Neuronal stem cell (in vitro differentiated cells): ENCODE results near the gene PIK3R4.

Experiments
- DNase-seq: peaks from one replicate; pipeline ENCODE4 v3.0.0-alpha.2; 2013; ENCODE audit warnings: low spot score
- H2AFZ ChIP-seq: one replicate; pipeline ENCODE4 v1.6.1; 2013; ENCODE audit warnings: mild to moderate bottlenecking, low read length, inconsistent platforms
- H2AK5ac ChIP-seq: 2 replicates; pipeline ENCODE4 v1.6.1; 2013; ENCODE audit warnings: low read depth, mild to moderate bottlenecking, inconsistent platforms, low read length, moderate library complexity, mixed read lengths
- H2BK120ac ChIP-seq: 2 replicates; pipeline ENCODE4 v1.6.1; 2013; ENCODE audit warnings: low read depth, mild to moderate bottlenecking, inconsistent platforms, low read length, moderate library complexity, mixed read lengths
- H2BK12ac ChIP-seq: one replicate; pipeline ENCODE4 v1.6.1; 2013; ENCODE audit warnings: low read length, inconsistent platforms
- H2BK15ac ChIP-seq: 2 replicates; pipeline ENCODE4 v1.6.1; 2013; ENCODE audit warnings: mild to moderate bottlenecking, low read length, inconsistent platforms, mixed read lengths
- H2BK5ac ChIP-seq: one replicate; pipeline ENCODE4 v1.6.1; 2013; ENCODE audit warnings: inconsistent platforms, mild to moderate bottlenecking, low read length, moderate library complexity
- H3K14ac ChIP-seq: one replicate; pipeline ENCODE4 v1.6.1; 2013; ENCODE audit warnings: low read length, inconsistent platforms
- H3K18ac ChIP-seq: 2 replicates; pipeline ENCODE4 v1.6.1; 2013; ENCODE audit warnings: low read length, inconsistent platforms
- H3K23ac ChIP-seq: 2 replicates; pipeline ENCODE4 v1.6.1; 2013; ENCODE audit warnings: low read depth, mild to moderate bottlenecking, mixed read lengths, low read length, inconsistent platforms; ENCODE audit not compliant: poor library complexity
- H3K27ac ChIP-seq: replicated peaks from 3 replicates; pipeline ENCODE4 v1.5.1; 2013; ENCODE audit warnings: low read length, inconsistent platforms
- H3K27me3 ChIP-seq, 3 experiments: 2 replicates each; pipeline ENCODE4 v1.6.1; 2013; ENCODE audit warnings: low read length in 3 of 3, mild to moderate bottlenecking in 2 of 3, inconsistent platforms in 1 of 3, low read depth in 1 of 3, mixed read lengths in 1 of 3, moderate library complexity in 1 of 3; ENCODE audit not compliant: control insufficient read depth in 3 of 3, insufficient read depth in 3 of 3
- H3K36me3 ChIP-seq, 2 donors: replicated peaks in 1 of 2; 2 replicates each; pipeline ENCODE4 v1.6.1; 2013; ENCODE audit warnings: low read length in 2 of 2; ENCODE audit not compliant: control insufficient read depth in 2 of 2, insufficient read depth in 2 of 2
- H3K4ac ChIP-seq: 2 replicates; pipeline ENCODE4 v1.6.1; 2013; ENCODE audit warnings: inconsistent platforms, mild to moderate bottlenecking, low read length, moderate library complexity
- H3K4me1 ChIP-seq, 2 donors: 1 replicate in 1 of 2; 2 replicates in 1 of 2; pipeline ENCODE4 v1.6.1; 2013; ENCODE audit warnings: low read length in 2 of 2, low read depth in 1 of 2; ENCODE audit not compliant: control insufficient read depth in 2 of 2, insufficient read depth in 1 of 2
- H3K4me2 ChIP-seq: one replicate; pipeline ENCODE4 v1.6.1; 2013; ENCODE audit warnings: mild to moderate bottlenecking, low read length, inconsistent platforms; ENCODE audit not compliant: insufficient read depth, poor library complexity, severe bottlenecking
- H3K4me3 ChIP-seq, 2 donors: 2 replicates each; pipeline ENCODE4 v1.5.1; 2013; ENCODE audit warnings: low read length in 2 of 2, mild to moderate bottlenecking in 2 of 2, inconsistent platforms in 1 of 2, moderate library complexity in 1 of 2
- H3K79me1 ChIP-seq: one replicate; pipeline ENCODE4 v1.6.1; 2013; ENCODE audit warnings: low read depth, mild to moderate bottlenecking, inconsistent platforms, low read length, moderate library complexity
- H3K9ac ChIP-seq: one replicate; pipeline ENCODE4 v1.6.1; 2013; ENCODE audit warnings: mild to moderate bottlenecking, low read depth, low read length, inconsistent platforms; ENCODE audit not compliant: poor library complexity
- H3K9me3 ChIP-seq, 2 donors: replicated peaks in 1 of 2; 2 replicates each; pipeline versions ENCODE3 to v1.6.1; 2013; ENCODE audit warnings: low read length in 2 of 2, mild to moderate bottlenecking in 2 of 2, inconsistent platforms in 1 of 2, low read depth in 1 of 2, mixed read lengths in 1 of 2, moderate library complexity in 1 of 2; ENCODE audit not compliant: control insufficient read depth in 2 of 2, insufficient read depth in 1 of 2
- H4K8ac ChIP-seq: one replicate; pipeline ENCODE4 v1.6.1; 2013; ENCODE audit warnings: low read depth, mild to moderate bottlenecking, inconsistent platforms, low read length, moderate library complexity
- H4K91ac ChIP-seq: one replicate; pipeline ENCODE4 v1.6.1; 2013; ENCODE audit warnings: low read length, low read depth, mild to moderate bottlenecking, inconsistent platforms; ENCODE audit not compliant: poor library complexity
- WGBS, 2 donors: extraction: QIAGEN DNeasy Blood & Tissue Kit; methylation state at CpG; one replicate each; pipeline ENCODE4 v1.1.7; 2013; ENCODE audit warnings: missing lambda C conversion rate in 2 of 2, mixed read lengths in 1 of 2; ENCODE audit not compliant: insufficient read length in 2 of 2, insufficient replicate concordance in 1 of 2; ENCODE audit errors: extremely low coverage in 2 of 2; 5-methylcytosine and 5-hydroxymethylcytosine counted together

The PIK3R4 gene

GRCh38 chr3:130729154-130729553, 17.5 kb downstream of the PIK3R4 start:
- Histone ChIP-seq H2BK120ac (no peak overlapping the region), H3K27ac (no peak overlapping the region)
- no peak for DNase-seq

GRCh38 chr3:130728037-130728436, 18.6 kb downstream of the PIK3R4 start:
- no CpG with 5 or more reads among the region's 2 CpGs for WGBS, 2 donors
- Histone ChIP-seq H3K9me3 (no peaks in the 10 kb centered on the region), H2BK12ac (no peak overlapping the region), H4K91ac (no peak overlapping the region), H3K18ac (no peak overlapping the region), H3K4me1 (no peaks in the 10 kb centered on the region), H3K79me1 (no peaks in the 10 kb centered on the region), H2BK5ac (no peak overlapping the region), H4K8ac (no peak overlapping the region), H3K27ac (no peak overlapping the region), H2BK120ac (no peak overlapping the region), H3K14ac (no peak overlapping the region), H2BK15ac (no peak overlapping the region), H2AK5ac (no peak overlapping the region), H3K23ac (no peak overlapping the region), H3K27me3 (no peaks in the 10 kb centered on the region), H3K9ac (no peak overlapping the region), H3K36me3 (peaks cover 2 to 66% of the 10 kb centered on the region in 2 donors), H3K4ac (no peak overlapping the region), H3K4me3 (no peak overlapping the region), H3K4me2 (no peak overlapping the region), H2AFZ (no peak overlapping the region)
- DNase-seq, result no peak

More at GRCh38 chr3:130729154-130729553, 17.5 kb downstream of the PIK3R4 start:
- Histone ChIP-seq H3K23ac (no peak overlapping the region), H3K14ac (no peak overlapping the region), H3K18ac (no peak overlapping the region), H2AK5ac (no peak overlapping the region), H3K79me1 (no peaks in the 10 kb centered on the region), H3K4me1 (no peaks in the 10 kb centered on the region), H2BK12ac (no peak overlapping the region), H3K27me3 (no peaks in the 10 kb centered on the region), H3K4ac (no peak overlapping the region), H3K9me3 (no peaks in the 10 kb centered on the region), H3K36me3 (peaks cover 6 to 68% of the 10 kb centered on the region in 2 donors), H3K4me2 (no peak overlapping the region), H3K9ac (no peak overlapping the region), H4K91ac (no peak overlapping the region), H4K8ac (no peak overlapping the region), H2BK15ac (no peak overlapping the region), H2AFZ (no peak overlapping the region), H2BK5ac (no peak overlapping the region), H3K4me3 (no peak overlapping the region)
- WGBS, 2 donors, result no CpG with 5 or more reads among the region's 2 CpGs

DNA sequence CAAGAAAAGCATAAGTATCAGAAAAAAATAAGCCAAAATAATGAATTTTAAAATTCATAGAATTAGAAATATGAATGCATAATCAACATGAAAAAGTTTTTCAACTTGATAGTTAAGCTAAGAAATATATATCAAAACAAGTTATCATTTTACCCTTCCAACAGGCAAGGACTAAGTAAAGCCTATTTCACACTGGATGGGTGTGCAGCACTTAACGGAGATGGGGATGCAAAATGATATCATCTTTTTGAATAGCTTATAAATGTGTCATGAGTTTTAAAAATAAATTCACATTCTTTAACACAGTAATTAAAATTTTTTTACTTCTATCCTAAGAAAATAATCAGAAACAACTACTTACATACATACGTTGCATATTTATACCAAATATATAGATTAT, 20.9 kb downstream of the PIK3R4 start:
- Histone ChIP-seq H2BK12ac (no peak overlapping the region), H4K8ac (no peak overlapping the region), H3K18ac (no peak overlapping the region), H3K79me1 (no peaks in the 10 kb centered on the region), H3K27ac (no peak overlapping the region), H3K4me1 (no peaks in the 10 kb centered on the region), H3K36me3 (peaks cover 2 to 62% of the 10 kb centered on the region in 2 donors), H3K4me2 (no peak overlapping the region), H3K4me3 (no peak overlapping the region), H2BK120ac (no peak overlapping the region), H3K23ac (no peak overlapping the region), H3K14ac (no peak overlapping the region), H3K9ac (no peak overlapping the region), H2BK15ac (no peak overlapping the region), H3K27me3 (no peaks in the 10 kb centered on the region), H2AK5ac (no peak overlapping the region), H2BK5ac (no peak overlapping the region), H4K91ac (no peak overlapping the region), H3K4ac (no peak overlapping the region), H2AFZ (no peak overlapping the region), H3K9me3 (no peaks in the 10 kb centered on the region)
- no CpG with 5 or more reads among the region's 2 CpGs for WGBS, 2 donors
- no peak for DNase-seq

DNA sequence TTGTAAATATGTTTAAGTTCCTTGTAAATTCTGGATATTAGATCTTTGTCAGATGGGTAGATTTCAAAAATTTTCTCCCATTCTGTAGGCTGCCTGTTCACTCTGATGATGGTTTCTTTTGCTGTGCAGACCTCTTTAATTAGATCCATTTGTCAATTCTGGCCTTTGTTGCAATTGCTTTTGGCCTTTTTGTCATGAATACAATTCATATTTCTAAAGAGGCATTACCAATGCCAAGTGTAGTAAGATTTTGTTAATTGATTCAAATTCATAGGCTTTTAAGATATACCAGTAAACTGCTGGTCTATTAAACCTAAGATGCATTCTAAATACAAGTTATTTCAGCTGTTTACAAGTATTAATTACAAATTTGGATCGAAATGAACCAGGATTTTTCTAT, 31.0 kb downstream of the PIK3R4 start:
- no peak overlapping the region for H2AFZ ChIP-seq
- peaks cover 3 to 70% of the 10 kb centered on the region in 2 donors for H3K36me3 ChIP-seq
- H2BK5ac ChIP-seq, result no peak overlapping the region
- H4K8ac ChIP-seq, result no peak overlapping the region
- H3K18ac ChIP-seq, result no peak overlapping the region
- no peak overlapping the region for H4K91ac ChIP-seq
- no peaks in the 10 kb centered on the region for H3K27me3 ChIP-seq
- no peaks in the 10 kb centered on the region for H3K79me1 ChIP-seq
- no peak overlapping the region for H3K27ac ChIP-seq
- H3K14ac ChIP-seq, result no peak overlapping the region
- H3K23ac ChIP-seq, result no peak overlapping the region
- no peak overlapping the region for H2BK12ac ChIP-seq
- no peak overlapping the region for H3K4ac ChIP-seq
- no CpG with 5 or more reads among the region's 1 CpG for WGBS, 2 donors
- no peak overlapping the region for H2BK120ac ChIP-seq
- H3K9ac ChIP-seq, result no peak overlapping the region
- H3K4me1 ChIP-seq, result no peaks in the 10 kb centered on the region
- no peak overlapping the region for H3K4me2 ChIP-seq
- H3K9me3 ChIP-seq, result no peaks in the 10 kb centered on the region
- H2BK15ac ChIP-seq, result no peak overlapping the region
- no peak overlapping the region for H3K4me3 ChIP-seq
- H2AK5ac ChIP-seq, result no peak overlapping the region
- DNase-seq, result no peak
